HFF-Myc (cell line): ENCODE results near the gene NCAN.

Source experiments
- DNase-seq: peaks from one replicate; pipeline ENCODE4 v3.0.0-alpha.2; 2011; ENCODE audit warnings: low read depth; ENCODE audit errors: extremely low read depth
- H3K4me3 ChIP-seq: replicated peaks from 2 replicates; pipeline ENCODE4 v1.5.1; 2011; ENCODE audit warnings: low read depth, mild to moderate bottlenecking, control low read depth, low read length
- CTCF ChIP-seq: IDR thresholded peaks from 2 replicates; pipeline ENCODE4 v1.5.1; 2012; ENCODE audit warnings: mild to moderate bottlenecking, low read depth, low read length, control low read depth; ENCODE audit errors: missing control alignments

The NCAN gene

GRCh38 chr19:19207637-19208572 lies 3.9 kb upstream of the NCAN start:
- TF ChIP-seq CTCF, result no peak
- no peak overlapping the region for H3K4me3 ChIP-seq
- DNase-seq, result no peak

- TF ChIP-seq CTCF, result no peak
- no peak for DNase-seq
- H3K4me3 ChIP-seq, result no peak overlapping the region
Measured at GRCh38 chr19:19209372-19209771, 2.4 kb upstream of the NCAN start.

GRCh38 chr19:19212916-19213315 lies 1.2 kb downstream of the NCAN start:
- no peak overlapping the region for H3K4me3 ChIP-seq
- no peak for DNase-seq
- no peak for TF ChIP-seq CTCF

GRCh38 chr19:19213426-19214158 lies 1.8 kb downstream of the NCAN start:
- no peak for TF ChIP-seq CTCF
- no peak overlapping the region for H3K4me3 ChIP-seq
- DNase-seq, result no peak

- no peak overlapping the region for H3K4me3 ChIP-seq
- TF ChIP-seq CTCF, result no peak
- no peak for DNase-seq
Measured at GRCh38 chr19:19214159-19214490, 2.4 kb downstream of the NCAN start.

- H3K4me3 ChIP-seq, result no peak overlapping the region
- TF ChIP-seq CTCF, result no peak
- no peak for DNase-seq
Measured at GRCh38 chr19:19214892-19215291, 3.1 kb downstream of the NCAN start.
